ENCODE measurements around the gene GIGYF2.

GRCh38 chr2:232757905-232758304 is 60.8 kb downstream of the GIGYF2 start:
- TF ChIP-seq, protein P1, sequence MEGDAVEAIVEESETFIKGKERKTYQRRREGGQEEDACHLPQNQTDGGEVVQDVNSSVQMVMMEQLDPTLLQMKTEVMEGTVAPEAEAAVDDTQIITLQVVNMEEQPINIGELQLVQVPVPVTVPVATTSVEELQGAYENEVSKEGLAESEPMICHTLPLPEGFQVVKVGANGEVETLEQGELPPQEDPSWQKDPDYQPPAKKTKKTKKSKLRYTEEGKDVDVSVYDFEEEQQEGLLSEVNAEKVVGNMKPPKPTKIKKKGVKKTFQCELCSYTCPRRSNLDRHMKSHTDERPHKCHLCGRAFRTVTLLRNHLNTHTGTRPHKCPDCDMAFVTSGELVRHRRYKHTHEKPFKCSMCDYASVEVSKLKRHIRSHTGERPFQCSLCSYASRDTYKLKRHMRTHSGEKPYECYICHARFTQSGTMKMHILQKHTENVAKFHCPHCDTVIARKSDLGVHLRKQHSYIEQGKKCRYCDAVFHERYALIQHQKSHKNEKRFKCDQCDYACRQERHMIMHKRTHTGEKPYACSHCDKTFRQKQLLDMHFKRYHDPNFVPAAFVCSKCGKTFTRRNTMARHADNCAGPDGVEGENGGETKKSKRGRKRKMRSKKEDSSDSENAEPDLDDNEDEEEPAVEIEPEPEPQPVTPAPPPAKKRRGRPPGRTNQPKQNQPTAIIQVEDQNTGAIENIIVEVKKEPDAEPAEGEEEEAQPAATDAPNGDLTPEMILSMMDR (IDR thresholded peaks at IDR 0.05): no peak
- TF ChIP-seq RAD21 (conservative IDR thresholded peaks at IDR 0.05 in 1 of 2, IDR thresholded peaks at IDR 0.05 in 1 of 2): no peak

Measured in A549 (cell line).